CD4-positive, alpha-beta T cell treated with Interleukin-2 at 100 ng/mL for 4 hours (primary cell): Measurements from ENCODE around the gene RASD1.
"Not testable (repeated sequence)": the region's sequence is repeated elsewhere in the genome, so short reads cannot be mapped to it uniquely, and the experiment has no call there.

Source experiments
- DNase-seq: peaks from one replicate; pipeline ENCODE4 v3.0.0-alpha.2; 2020; ENCODE audit warnings: low spot score

RASD1 gene

GRCh38 chr17:17469358-17469757 lies 26.8 kb downstream of the RASD1 start:
- DNase-seq: no peak

GRCh38 chr17:17468217-17469010 lies 27.8 kb downstream of the RASD1 start:
- no peak for DNase-seq

- DNase-seq: no peak
Observed at GRCh38 chr17:17467720-17468119, 28.5 kb downstream of the RASD1 start.

DNA sequence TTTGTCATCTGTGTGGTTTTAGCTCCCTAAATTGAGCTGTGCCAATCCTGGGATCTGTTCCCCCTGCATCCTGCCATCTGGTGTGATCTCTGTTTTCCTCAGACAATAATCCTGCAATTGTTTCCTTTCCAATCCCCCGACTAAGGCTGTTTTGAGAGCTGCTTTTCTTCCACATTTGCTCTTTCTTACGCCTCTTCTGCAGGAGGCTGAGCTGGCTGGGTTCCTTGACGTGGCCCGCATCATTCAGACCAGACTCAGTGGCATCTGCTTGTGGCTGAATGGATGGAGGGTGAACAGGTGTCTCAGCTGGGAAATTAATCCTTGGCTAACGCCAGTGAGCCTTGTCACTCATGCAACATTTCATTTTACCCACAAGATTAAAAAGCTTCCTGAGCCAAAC lies 29.2 kb downstream of the RASD1 start:
- no peak for DNase-seq

DNA sequence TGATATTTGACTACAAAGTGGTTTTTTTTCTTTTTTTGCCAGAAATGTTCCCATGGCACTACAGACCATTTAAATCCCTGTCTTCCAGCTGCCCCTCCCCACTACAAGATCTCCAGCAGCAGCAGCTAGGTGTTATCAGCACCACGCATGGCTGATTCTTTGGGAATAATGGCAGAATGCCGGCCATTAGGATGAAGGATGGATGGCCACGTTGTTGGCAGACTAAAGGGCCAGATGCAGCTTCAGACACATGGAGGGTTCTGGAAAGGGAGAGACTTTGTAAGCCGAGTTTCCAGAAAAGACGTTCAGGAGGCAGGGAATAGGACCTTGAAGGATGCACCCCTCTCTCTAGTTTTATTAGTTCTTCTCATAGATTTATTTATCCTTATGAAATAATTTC lies 29.7 kb downstream of the RASD1 start:
- no peak for DNase-seq

DNA sequence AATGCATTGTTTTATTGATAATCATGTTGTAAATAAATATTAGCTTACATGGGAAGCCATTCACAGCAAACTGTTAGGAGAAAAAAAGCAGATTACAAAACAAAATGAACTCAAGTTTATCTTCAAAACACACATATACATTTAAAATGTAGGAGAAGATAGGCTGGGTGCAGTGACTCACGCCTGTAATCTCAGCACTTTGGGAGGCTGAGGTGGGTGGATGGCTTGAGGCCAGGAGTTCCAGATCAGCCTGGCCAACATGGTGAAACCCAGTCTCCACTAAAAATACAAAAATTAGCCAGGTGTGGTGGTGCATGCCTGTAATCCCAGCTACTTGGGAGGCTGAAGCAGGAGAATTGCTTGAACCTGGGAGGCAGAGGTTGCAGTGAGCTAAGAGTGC lies 30.3 kb downstream of the RASD1 start:
- not testable (repeated sequence) for DNase-seq

- DNase-seq: no peak
Observed at GRCh38 chr17:17463821-17464220, 32.4 kb downstream of the RASD1 start.

DNA sequence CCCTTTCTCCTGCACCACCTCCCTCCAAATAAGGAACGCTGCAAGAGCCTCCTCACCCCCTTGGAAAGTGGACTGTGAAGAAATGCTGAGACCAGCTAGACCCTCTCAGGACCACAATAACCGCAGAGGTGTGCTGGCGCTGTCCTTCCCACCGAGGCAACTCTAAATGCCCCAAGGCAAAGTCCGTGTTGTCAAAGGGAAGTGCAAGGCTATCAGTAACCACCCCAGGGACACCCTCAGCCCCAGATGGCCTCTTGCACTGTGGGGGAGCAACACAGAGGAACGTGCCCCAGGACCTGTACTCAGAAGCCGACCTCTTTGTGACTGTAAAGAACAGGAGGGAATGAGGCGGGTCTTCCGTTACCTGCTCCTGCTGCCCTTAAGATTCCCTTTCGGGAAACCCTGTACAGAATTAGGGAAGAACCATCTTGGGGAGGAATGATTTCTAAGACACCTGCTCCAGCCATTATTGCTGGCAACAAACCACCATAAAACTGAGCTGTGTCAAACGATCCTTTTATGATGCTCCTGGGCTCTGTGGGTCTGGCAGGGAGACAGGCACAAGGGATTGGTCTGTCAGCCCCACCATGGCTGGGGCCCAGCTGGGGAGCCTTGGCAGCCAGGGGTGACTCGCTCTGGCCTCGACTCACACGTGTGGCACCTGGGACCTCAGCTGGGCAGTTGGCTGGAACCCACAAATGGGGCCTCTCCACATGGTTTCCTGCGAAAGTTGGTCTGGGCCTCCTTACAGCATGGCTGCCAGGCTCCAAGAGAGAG lies 34.0 kb downstream of the RASD1 start:
- DNase-seq: no peak

DNA sequence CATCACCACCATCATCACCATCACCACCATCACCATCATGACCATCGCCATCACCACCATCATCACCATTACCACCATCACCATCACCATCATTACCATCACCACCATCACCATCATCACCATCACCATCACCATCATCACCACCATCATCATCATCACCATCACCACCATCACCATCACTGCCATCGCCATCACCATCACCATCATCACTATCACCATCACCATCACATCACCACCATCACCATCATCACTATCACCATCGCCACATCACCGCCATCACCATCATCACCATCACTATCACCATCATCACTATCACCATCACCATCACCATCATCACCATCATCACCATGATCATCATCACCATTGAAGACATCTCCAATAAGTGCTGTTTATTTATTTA lies 36.2 kb downstream of the RASD1 start:
- DNase-seq: no peak

DNA sequence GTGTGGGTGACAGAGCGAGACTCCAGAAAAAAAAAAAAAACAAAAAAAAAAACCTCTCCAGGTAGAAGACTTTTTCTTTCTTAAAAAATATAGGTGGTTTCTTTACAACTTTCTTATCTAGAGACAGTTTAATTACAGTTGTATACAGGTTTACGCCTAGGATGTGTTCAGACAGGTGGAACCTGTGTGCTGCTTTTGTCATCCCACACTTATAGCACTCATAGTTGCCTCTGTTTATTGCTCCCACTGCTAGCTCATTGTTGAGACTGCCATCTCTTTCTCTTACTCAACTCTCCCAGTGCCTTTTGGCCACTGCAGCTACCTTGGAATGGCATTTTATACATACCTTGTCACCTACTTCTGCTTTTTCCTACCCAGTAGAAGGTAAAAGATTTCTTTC lies 38.5 kb downstream of the RASD1 start:
- DNase-seq: no peak

DNA sequence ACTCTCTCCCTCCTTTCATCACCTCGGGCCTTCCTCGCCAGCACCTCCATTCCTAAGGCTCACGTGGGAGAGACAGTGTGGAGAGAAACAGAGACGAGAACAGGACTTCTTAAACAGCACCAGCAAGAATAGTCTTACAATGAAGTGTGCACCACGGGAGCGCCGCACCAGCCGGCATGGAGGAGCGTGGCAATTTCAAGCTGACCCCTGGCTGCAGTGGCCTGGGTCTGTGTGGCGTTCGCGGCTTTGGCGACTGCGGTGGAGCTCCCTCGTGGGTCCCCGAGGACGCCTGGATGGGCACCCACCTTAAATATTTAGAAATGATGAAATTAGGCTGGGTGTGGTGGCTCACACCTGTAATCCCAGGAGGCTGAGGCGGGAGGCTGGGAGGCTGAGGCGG lies 39.9 kb downstream of the RASD1 start:
- no peak for DNase-seq

DNA sequence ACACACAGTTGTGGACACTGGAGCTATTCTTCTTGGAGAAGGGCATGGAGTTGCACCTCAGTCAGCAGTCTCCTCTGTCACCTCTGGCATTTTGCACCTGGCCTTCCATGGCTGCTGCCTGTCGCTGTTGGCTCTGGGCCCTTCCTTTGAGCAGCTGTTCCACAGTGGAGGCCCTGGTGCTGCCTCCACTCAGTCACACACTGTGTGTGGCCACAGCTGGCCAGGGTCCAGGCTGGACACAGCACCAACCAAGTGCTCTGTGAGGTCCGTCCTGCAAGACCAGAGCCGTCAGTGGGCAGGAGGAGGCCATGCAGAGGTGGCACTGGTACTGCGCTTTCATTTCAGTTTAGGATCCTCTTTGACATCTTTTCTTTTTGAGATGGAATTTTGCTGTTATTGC lies 41.0 kb downstream of the RASD1 start:
- DNase-seq: no peak

DNA sequence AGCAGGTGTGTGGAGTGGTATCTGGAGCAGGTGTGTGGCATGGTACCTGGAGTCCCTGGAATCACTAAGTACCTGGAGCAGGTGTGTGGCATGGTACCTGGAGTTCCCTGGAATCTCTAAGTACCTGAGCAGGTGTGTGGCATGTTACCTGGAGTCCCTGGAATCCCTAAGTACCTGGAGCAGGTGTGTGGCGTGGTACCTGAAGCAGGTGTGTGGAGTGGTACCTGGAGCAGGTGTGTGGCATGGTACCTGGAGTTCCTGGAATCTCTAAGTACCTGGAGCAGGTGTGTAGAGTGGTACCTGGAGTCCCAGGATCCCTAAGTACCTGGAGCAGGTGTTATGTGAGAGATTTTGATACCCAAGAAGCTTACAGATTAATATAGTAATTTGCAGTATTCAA lies 41.5 kb downstream of the RASD1 start:
- not testable (repeated sequence) for DNase-seq

GRCh38 chr17:17454276-17454675 lies 41.9 kb downstream of the RASD1 start:
- no peak for DNase-seq

GRCh38 chr17:17453088-17453487 lies 43.1 kb downstream of the RASD1 start:
- no peak for DNase-seq

DNA sequence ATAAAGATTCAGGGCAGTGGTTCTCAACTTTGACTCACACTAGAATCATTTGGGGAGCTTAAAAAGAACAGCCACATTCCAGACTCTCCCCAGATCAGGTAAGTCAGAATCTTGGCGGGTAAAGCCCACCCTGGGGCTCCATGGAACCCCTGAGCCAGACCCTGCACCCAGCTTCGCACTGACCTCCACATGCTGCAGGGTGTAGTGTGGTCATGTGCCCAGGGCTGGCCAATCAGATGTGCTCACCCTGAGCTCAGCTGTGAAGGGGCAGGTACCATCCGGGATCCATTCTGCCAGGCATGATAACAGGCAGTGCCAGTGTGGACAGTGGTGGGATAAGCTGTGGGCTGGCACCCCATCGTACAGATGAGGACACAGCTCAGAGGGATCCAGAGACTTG lies 47.5 kb downstream of the RASD1 start:
- no peak for DNase-seq

GRCh38 chr17:17448076-17448475 lies 48.1 kb downstream of the RASD1 start:
- no peak for DNase-seq

DNA sequence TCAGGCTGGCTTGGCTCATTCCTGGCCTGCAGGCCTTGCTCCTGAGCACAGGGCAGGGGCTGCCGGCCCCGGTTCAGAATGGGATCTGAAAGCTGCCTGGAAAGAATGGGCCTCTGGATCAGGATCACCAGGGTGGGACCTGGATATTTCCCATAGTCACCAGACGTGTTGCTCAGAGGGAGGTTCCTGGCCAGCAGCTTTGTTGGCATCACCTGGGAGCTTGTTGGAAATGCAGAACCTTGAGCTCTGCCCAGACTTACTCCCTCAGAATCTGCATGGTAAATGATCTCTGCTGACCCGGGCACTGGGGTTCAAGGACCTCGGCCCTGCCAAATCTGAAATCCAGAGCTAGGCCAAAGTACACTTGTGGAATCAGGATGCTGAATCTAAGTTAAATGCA lies 48.9 kb downstream of the RASD1 start:
- DNase-seq: no peak

DNA sequence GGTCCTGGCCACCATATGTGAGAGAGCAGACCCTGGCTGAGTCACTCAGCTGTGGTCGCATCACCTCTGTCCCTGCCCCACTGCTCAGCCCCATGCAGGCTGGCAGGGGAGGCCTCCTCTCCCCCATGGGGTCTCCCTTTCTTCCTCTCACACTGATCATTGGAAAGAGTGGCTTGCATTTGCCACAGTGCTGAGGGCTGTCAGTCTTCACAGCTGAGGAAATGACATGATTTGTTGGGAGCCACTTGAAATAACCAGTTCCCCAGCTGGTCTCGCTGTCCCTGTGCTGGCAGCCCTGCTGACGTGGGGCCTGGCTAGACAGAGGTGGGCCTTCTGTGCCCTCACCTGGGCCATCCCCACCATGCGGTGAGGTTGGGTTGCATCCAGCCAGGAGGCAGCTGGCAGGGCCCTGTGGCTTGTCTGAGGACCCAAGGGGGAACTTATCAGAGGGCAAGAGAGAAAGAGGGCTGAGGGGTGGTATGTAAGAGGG lies 49.5 kb downstream of the RASD1 start:
- DNase-seq: no peak

DNA sequence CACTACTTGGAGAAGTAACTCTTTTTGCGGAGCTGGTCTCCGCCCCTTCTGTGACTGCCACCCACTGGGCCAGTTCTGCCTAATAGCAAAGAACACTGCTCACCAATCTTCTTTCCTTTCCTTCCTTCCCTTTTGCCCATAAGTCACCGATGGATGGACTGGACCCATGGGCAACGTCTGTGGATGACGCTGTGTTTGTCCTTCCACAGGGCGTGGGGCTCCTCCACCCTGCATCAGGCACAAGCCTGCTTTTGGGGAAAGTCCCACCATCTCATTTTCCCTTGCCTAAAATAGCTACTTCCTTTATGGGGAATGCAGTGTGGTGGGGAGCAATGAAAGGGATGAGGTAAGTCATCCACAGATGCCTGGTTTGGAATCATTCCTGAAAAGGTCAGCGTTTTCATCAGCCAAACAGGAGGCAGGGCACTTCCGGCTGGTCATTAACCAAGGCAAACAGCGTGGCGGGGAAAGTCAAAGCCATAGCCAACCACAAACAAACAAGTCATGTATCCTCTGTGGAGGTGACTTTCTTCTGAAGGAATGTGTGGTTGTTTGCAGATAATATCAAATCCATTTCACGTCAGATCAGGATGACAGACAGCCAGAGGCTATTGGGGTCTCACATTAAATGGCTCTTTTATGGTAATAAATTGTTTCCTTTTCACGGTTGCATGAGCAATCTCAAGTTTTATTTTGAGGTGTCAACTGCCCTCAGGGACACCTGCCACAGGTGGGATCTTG lies 50.1 kb downstream of the RASD1 start:
- DNase-seq: no peak

DNA sequence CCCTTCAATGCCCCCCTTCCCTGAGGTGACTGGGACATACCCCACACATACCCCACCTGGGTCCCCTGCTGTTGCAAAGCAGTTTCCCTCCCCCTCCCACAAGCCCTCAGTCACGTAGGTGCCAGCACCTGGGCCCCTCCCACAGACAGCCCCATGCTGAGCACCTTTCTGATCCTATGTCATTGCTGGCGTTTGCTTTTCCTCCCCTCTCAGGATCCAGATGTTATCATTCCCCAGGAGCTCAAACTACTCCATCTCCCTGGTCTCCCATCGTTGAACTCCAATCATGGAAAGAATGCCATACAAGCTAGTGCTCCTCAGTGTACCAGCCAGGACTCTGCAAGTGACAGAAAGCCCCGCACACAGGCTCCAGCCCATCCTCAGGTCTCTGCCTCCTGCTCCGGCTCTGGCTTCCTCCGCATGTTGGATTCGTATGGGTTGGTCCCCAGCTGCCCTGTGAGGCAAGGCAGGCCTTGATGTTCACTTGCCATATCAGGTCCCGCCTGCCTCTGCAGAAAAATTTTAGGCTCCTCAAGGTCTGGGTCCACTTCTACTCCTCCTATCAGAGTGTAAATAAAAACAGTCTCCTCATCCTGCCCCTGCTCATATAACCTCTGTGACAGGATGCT lies 50.8 kb downstream of the RASD1 start:
- no peak for DNase-seq
